SIG-M5 (cell line): ENCODE measurements around the gene ZSCAN22.
"Not testable (repeated sequence)": the region's sequence is repeated elsewhere in the genome, so short reads cannot be mapped to it uniquely, and the experiment has no call there.

Experiments used
- DNase-seq: peaks from one replicate; lab custom pipeline; 2025; lab: John Stamatoyannopoulos, UW

ZSCAN22 gene

GRCh38 chr19:58318297-58318696 is 8.5 kb upstream of the ZSCAN22 start:
- DNase-seq: no peak

- no peak for DNase-seq
Observed at GRCh38 chr19:58319241-58319640, 7.6 kb upstream of the ZSCAN22 start.

GRCh38 chr19:58325311-58326022 is 1.3 kb upstream of the ZSCAN22 start:
- no peak for DNase-seq

GRCh38 chr19:58326501-58326913 is 287 bp upstream of the ZSCAN22 start:
- DNase-seq: no peak

- DNase-seq: no peak
Observed at GRCh38 chr19:58328999-58329398, 2.2 kb downstream of the ZSCAN22 start.

DNA sequence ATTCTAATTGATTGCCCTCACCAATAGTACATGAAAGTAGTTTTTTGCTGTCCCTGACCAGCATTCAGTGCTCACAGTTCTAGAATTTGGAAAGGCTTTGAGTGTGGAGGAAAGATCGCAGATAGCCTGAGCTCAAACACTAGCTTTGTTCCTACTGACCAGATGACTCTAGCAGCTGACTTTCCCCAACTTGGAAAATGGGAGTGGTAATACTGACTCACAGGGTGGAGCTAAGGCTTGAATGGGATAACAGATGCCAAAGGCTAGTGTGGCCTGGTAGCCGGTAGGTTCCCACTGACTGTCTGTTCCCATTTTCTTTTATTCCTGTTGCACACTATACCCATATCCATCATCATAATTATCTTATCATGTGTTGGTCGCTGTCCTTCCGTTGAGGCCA is 3.7 kb downstream of the ZSCAN22 start:
- DNase-seq: no peak

DNA sequence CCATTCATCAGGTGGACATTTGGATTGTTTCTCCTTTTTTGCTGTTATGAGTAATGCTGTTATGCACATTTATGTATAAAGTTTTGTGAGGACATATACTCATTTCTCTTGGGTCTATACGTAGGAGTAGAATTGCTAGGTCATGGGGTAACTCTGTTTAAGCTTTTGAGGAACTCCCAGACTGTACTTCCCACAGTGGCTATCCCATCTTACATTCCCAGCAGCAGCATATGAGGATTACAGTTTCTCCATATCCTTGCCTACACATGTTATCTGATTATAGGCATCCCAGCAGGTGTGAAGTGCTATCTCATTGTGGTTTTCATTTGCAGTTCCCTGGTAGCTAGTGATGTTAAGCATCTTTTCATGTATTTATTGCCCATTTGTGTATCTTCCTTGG is 5.9 kb downstream of the ZSCAN22 start:
- no peak for DNase-seq

GRCh38 chr19:58334691-58335249 is 8.0 kb downstream of the ZSCAN22 start:
- DNase-seq: no peak

GRCh38 chr19:58335630-58336029 is 8.8 kb downstream of the ZSCAN22 start:
- DNase-seq: no peak

- no peak for DNase-seq
Observed at GRCh38 chr19:58336216-58336615, 9.4 kb downstream of the ZSCAN22 start.

DNA sequence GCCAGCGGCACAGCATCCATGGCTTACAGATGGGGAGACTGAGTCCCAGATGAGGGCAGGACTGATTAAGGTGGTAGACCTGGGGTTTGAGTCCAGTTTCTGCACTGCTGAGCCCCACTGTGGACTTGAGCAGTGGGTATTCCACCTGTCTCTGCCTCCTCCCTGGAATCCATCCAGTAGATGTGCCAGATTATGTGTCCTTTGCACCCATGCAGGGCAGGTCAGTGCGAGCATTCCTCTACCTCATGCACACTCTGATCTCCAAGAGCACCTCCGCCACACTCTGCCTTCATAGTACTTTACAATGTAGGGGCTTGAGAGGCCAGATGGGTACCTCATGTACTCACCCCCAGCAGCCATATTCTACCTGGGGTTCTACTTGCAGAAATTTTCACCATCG is 10.0 kb downstream of the ZSCAN22 start:
- no peak for DNase-seq

- DNase-seq: no peak
Observed at GRCh38 chr19:58338336-58338735, 11.5 kb downstream of the ZSCAN22 start.

- DNase-seq: no peak
Observed at GRCh38 chr19:58338825-58339558, 12.2 kb downstream of the ZSCAN22 start.

- DNase-seq: no peak
Observed at GRCh38 chr19:58345558-58345957, 18.8 kb downstream of the ZSCAN22 start.

- no peak for DNase-seq
Observed at GRCh38 chr19:58346961-58347929, 20.5 kb downstream of the ZSCAN22 start.

GRCh38 chr19:58348080-58348479 is 21.3 kb downstream of the ZSCAN22 start:
- not testable (repeated sequence) for DNase-seq

GRCh38 chr19:58349590-58349989 is 22.8 kb downstream of the ZSCAN22 start:
- DNase-seq: no peak

GRCh38 chr19:58350001-58350861 is 23.4 kb downstream of the ZSCAN22 start:
- DNase-seq: no peak

DNA sequence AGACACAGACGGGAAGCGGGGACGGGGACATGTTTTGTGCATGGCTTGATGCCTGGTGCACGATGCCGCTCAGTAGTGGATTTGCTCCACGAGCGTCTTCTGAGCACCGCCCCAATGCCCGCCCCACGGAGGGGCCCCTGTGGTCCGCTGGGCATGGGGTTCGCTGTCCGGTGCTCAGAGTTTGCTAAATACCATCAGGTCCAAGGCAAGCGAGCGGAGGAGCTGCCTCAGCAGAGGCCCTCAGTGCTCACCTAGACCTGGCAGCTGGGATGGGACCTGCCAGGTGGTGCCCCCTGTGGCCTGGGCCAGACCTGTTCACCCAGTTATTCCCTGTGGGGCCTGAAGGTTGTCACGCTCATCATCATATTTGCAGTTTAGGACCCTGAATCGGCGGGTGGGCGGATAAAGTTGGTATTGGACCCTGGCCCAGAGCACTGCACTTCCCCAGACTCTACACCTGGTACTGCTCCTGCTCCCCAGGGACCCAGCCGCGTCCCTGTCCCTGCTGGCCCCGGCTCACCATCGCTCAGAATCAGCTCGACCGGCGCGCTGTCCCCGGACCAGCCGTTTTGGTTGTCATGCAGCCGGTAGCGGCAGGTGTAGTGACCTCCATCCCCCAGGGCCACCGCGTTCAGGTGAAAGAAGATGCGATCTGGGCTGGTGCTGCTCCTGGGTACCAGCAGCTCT is 24.2 kb downstream of the ZSCAN22 start:
- no peak for DNase-seq

DNA sequence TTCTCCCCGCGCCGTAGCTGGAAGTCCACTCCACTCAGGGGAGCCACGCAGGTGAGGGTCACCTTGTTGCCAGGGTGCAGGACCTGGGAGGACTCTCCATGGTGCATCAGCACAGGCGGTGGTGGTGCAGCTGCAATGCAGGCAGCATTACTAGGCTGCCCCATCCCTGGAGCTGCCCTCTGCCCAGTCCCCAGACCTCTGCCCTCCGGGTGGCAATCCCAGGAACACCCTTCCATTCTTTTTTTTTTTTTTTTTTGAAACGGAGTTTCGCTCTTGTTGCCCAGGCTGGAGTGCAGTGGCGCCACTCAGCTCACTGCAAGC is 24.7 kb downstream of the ZSCAN22 start:
- no peak for DNase-seq
